Measurements from ENCODE around the gene PLA2G2F.

Gene PLA2G2F

DNA sequence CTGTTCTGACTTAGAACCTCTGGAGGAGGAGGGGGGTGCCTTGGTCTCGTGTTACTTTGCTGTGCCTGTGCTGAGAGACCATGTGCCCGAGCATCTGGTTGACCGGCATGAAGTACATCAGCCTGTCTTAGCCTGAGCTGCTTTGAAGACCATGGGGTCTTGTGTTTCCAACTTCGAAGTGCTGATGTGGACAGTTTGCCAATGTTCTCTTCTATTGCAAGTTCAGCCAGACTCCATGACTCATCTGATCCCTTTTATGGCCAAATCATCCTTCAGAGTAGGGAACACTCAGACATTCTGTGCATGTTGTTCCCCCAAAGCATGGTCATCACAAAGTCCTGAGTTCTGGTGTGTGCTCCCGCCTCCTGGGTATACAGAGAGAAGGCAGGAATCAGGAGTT lies 53.2 kb downstream of the PLA2G2F start:
- DNase-seq, result no peak

DNA sequence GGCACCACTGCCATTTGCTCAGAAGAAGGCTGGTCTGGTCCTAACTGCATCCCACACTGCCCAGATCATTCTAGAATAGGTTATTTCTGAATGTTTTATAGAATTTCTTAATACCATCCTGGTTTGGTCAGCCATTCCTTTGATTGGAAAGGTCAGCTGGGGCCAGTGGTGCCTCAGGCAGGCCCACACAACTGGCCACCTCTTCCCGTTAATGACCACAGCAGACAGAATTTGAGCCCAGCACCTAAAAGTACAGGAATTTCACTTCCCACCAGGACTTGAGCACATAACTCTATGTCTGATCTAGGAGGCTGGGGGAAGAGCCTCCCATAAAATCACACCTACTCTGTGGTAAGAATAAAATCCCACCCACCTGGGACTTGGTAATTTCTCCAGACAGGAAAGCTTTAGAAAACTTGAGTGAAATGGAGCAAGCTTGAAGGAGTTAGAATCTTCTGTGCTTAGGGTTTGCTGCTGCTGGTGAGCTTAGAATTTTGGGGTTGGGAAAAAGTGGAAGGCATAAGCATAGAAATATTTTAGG lies 53.8 kb downstream of the PLA2G2F start:
- no peak for DNase-seq

DNA sequence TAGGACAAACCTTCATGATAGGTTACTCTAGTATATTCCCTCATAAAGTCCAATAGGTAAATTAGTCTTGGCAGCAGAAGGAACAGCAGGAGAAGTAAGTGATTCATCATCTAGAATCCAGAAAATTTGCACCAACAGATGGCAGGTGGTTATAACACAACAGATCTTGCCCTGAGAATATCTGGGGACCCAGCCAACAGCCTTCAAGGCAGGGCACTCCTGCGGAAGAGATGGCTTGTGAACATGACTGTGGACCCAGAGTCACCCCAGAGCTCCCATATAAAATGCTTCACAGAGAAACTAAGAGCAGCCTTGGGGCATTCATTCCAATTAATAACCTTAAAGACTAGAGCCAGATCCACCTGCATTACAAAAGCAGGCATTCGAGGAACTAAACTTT lies 55.1 kb downstream of the PLA2G2F start:
- DNase-seq, result no peak

DNA sequence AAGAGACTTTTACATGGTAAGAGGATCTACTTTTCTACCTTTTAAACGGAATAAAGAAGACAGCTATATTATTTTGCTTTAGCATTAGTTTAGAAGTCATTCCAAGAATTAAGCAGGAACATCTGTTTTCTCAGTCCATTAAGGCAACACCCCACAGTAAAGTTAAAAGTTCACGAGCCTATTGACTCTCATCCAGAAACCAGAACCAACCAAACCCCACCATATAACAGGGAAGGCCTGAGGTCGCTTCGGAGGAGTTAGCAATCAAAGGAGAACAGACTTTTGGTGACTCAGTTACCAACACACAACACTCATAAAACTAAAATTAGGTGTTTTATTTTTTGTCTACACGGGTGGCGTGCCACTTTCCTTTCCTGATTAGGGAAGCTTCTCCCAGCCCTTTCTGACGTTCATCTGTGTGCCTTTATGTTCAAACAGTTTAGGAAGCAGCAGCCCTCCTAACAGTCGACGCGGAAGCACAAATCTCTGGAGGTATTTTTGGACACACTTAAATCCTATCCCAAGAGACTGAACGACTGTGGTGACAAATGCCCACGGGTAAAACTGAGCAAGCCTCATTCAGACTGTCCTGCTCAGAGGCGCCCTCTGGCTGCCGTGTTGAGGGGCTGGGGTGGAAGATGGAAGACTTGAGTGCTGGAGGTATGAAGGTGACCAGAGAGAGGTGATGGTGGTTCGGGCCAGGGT lies 55.8 kb downstream of the PLA2G2F start:
- DNase-seq, result peak; percentile 65

DNA sequence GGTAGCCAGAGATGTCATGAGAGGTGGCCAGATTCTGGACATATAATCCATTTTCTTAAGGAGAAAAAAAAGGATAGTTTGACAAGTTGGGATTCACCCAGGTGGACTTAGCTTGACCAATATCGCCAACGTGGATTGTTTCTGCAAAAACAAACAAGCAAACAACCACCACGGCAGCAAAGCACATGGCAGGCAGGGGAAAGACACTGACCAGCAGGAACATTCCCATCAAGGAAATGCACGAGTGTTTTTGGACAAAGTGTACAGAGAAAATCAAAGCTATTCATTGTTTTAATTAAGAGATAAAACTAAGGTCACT lies 56.3 kb downstream of the PLA2G2F start:
- DNase-seq, result no peak

DNA sequence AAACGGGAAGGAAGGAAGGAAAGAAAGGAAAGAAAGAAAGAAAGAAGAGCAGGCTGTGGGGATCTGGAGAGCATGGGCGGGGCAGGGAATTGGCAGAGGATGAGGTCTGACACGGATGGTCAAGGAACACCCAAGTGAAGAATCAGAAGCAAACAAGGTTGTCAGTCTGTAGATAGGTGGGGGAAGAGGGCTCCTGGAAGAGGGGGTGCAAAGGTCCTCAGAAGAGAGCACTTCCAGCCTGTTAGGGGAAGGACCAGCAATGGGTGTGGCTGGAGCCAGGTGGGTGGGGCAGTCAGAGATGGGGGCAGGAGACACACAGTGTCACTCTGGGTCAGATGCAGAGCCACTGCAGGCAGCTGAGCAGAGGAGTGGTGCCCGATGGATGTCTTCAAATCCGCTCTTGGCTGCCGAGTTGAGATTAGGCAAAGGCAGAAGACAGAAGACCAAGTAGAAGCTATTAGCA lies 58.2 kb downstream of the PLA2G2F start:
- DNase-seq, result no peak

DNA sequence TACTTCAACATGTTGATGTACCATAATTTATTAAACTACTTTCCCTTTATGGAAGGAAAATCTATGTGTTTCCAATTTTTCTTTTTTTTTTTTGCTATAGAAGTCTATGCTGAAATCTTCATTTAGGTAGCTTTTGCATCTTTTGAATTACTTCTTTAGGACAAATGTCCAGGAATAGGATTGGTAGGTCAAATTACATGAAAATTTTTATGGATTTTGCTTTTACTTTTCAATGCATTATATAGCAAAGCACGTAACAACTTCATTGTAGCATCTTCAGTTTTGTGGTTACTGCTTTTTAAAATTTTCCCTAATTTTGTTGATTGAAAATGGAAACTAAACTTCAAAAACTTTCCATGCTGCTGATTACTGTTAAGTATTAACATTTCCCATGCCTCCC lies 59.2 kb downstream of the PLA2G2F start:
- DNase-seq, result no peak

DNA sequence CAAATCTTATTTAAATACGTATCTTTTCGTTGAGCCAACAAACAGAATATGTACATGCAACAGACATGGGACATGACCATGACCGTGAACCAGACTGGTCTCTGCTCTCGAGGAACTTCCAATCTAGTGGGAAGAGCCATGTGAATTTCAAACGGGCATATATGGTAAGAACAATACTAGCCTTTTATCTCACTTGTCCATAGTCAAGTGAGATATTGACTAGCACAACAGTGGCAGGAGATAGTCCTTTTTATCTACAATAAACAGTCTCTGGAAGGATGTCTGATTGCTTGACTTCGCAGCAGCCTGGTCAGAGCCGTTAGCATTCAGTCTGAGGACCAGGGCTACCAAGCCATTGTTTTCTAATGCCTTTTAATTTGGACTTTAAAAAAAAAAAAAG lies 59.8 kb downstream of the PLA2G2F start:
- DNase-seq, result no peak

DNA sequence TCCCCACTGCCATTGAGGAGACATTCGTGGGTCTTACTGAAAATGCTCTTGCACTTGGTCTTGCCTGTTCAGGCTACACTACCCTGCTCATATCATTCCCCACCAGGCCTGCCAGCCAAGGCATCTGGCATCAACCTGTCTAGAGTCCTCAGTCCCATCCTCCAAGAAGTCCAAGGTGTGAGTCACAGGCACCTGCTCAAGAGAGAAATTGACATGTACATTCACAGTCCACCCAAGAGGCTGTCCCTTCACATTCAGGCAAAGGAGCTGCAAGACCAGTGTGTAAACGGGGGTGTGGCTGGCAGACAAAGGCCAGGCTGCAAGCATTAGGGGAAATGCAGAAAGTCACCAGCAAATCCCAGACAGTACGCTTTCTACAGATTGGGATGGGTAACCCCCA lies 60.3 kb downstream of the PLA2G2F start:
- DNase-seq, result no peak

DNA sequence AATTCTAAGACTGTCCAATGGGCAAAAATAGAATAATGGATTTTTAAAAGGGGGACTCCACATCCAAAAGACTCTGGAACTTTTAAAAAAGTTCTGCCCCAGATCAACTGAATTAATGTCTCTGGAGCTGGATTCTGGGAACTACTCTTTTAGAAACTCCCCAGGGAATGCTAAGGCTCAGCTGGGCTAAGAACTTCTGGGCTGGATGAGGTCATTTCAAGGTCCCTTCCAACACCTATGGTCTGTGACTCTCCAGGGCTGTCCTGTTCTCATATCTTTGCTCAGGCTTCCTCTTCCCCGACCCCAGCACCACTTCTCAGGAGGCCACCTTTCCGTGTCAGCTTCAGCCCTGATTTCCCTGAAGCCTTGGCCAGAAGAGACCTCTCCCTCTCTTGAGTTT lies 60.7 kb downstream of the PLA2G2F start:
- no peak for DNase-seq
